Activated CD8-positive, alpha-beta memory T cell treated with anti-CD3 and anti-CD28 coated beads, Interleukin-2, amount 10 ng/mL, durations not matched to agents 7 days and 5 days (primary cell): Measurements from ENCODE around the gene TSACC. TPM values are rescaled to one million over a fixed set of nuclear protein-coding genes. Genes with fewer than 3 reads are reported as not detected.
"Not testable (repeated sequence)": the region's sequence is repeated elsewhere in the genome, so short reads cannot be mapped to it uniquely, and the experiment has no call there.

ENCODE experiments used
- ATAC-seq: fragments of 150-1000 bp; cut with Tn5 transposase; one replicate; pipeline ENCODE4 v1.10.0; 2021; ENCODE audit warnings: moderate library complexity
- CTCF ChIA-PET: fragments of 350-600 bp; sonication (Branson Sonifier 250); formaldehyde crosslinking; loops from one replicate; lab custom pipeline; 2021; ENCODE audit warnings: antibody characterized with exemption; lab: Charles Lee
- DNase-seq: peaks from one replicate; pipeline ENCODE4 v3.0.0-alpha.2; 2020
- H3K27ac Mint-ChIP-seq: one replicate; pipeline ENCODE4 v1.8.0; 2021; ENCODE audit warnings: mild to moderate bottlenecking, mixed read lengths
- H3K27me3 Mint-ChIP-seq: one replicate; pipeline ENCODE4 v1.8.0; 2021; ENCODE audit warnings: mixed read lengths
- H3K36me3 Mint-ChIP-seq: one replicate; pipeline ENCODE4 v1.8.0; 2021; ENCODE audit warnings: mild to moderate bottlenecking, mixed read lengths
- H3K4me1 Mint-ChIP-seq: one replicate; pipeline ENCODE4 v1.8.0; 2021; ENCODE audit warnings: mixed read lengths
- H3K4me3 Mint-ChIP-seq: one replicate; pipeline ENCODE4 v1.8.0; 2021; ENCODE audit warnings: mild to moderate bottlenecking, moderate library complexity, mixed read lengths
- H3K9me3 Mint-ChIP-seq: one replicate; pipeline ENCODE4 v1.8.0; 2022; ENCODE audit warnings: low read depth, mixed read lengths
- total RNA-seq, 2 experiments: library from RNA; stranded (reverse); gene quantifications; one replicate each; pipeline ENCODE4 v1.2.3, GENCODE V29; 2021

Gene TSACC
- total RNA-seq, 2 experiments from 2014 or later, result not detected

GRCh38 chr1:156368889-156369684 is 30.8 kb downstream of the TSACC start, which contains the start of gene RHBG:
RHBG (plus strand) TSS chr1:156369211; CDS start chr1:156369250, 39 bp downstream.
- H3K4me1 Mint-ChIP-seq, result peaks cover 3% of the 10 kb centered on the region
- H3K4me3 Mint-ChIP-seq, result peak within 1 kb of the TSS; percentile 21
- no peak within 1 kb of the TSS for H3K27ac Mint-ChIP-seq
- no peaks in the 10 kb centered on the region for H3K9me3 Mint-ChIP-seq
- ATAC-seq (peak; percentile 30), DNase-seq (no peak)
- peaks cover 59% of the 10 kb centered on the region for H3K27me3 Mint-ChIP-seq
- no peaks in the 10 kb centered on the region for H3K36me3 Mint-ChIP-seq
- CTCF ChIA-PET, result interaction anchor here (1.9 kb wide), 1 partner anchor 17 kb away, joined by 8 read pairs; no protein-coding TSS in a partner anchor

DNA sequence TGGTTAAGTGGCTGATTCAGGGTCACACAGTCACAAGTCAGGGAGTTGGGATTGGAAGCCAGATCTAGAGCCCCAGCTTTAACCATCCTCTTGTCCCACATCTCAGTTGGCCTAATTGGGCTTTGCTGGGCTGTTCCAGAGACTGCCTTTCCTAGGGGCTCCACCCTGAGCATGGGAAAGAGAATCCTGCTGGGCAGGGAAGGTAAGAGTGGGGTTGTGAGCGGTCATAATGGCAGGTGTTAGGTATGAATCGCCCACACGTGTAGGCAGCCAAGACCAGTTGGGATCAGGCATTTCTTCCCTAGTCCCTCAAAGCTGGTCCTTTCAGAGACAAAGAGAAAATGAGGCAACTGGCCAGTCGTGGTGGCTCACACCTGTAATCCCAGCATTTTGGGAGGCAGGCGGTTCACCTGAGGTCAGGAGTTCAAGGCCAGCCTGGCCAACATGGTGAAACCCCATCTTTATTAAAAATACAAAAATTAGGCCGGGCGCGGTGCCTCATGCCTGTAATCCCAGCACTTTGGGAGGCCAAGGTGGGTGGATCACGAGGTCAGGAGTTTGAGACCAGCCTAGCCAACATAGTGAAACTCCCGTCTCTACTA is 31.5 kb downstream of the TSACC start:
- H3K4me3 Mint-ChIP-seq, H3K9me3 Mint-ChIP-seq, H3K27ac Mint-ChIP-seq, DNase-seq, H3K4me1 Mint-ChIP-seq, ATAC-seq, H3K36me3 Mint-ChIP-seq: not testable (repeated sequence)
- CTCF ChIA-PET, result interaction anchor here (1.9 to 2.1 kb wide), 2 partner anchors 16 to 76 kb away, joined by 8 to 14 read pairs; no protein-coding TSS in a partner anchor
- peaks cover 57% of the 10 kb centered on the region for H3K27me3 Mint-ChIP-seq

DNA sequence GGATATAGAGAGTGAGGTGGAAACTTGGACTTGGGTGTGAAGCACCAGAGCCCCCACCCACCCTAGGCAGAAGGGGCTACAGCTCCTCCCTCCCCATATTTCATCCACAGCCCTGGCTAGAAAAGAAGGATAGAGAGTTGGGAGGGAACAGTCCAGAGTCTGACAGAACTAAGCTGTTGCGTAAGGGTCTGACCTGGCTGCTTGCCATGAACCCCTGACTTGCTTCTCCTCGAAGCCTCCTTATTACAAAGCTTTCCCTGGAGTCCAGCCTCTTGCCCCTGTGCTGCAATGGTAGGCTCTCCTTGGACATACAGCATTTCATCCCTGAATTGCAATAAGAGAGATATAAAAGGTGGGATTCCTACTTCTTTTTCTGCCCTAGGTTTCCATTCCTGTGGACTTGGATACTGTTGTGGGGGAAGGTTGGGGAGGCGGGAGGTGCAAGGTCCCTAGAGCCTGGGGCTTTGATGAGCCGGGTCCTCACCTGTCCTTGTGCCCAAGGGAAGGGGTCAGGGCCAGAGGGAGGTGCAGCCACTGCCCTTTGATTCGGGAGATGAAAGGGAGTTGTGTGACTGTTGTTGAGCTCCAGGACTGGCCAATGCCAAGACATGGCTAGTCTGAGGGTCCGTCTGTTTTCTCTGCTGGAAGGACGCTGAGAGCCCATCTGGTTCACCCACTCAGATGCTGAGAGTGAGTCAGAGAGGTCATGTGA is 33.4 kb downstream of the TSACC start:
- Mint-ChIP-seq H3K9me3 (no peaks in the 10 kb centered on the region), H3K36me3 (no peaks in the 10 kb centered on the region), H3K27me3 (peaks cover 56% of the 10 kb centered on the region), H3K4me1 (peaks cover 3% of the 10 kb centered on the region), H3K27ac (no peak overlapping the region), H3K4me3 (no peak overlapping the region)
- no peak for DNase-seq
- CTCF ChIA-PET, result interaction anchor here (1.2 to 4.8 kb wide), 4 partner anchors 12 to 74 kb away, joined by 5 to 40 read pairs (median 12); no protein-coding TSS in a partner anchor
- no peak for ATAC-seq

GRCh38 chr1:156372265-156372586 is 33.9 kb downstream of the TSACC start:
- DNase-seq (no peak), ATAC-seq (no peak)
- CTCF ChIA-PET, result interaction anchor here (0.9 to 4.8 kb wide), 6 partner anchors 8 to 281 kb away, joined by 3 to 40 read pairs (median 6); no protein-coding TSS in a partner anchor
- peaks cover 3% of the 10 kb centered on the region for H3K4me1 Mint-ChIP-seq
- H3K36me3 Mint-ChIP-seq, result no peaks in the 10 kb centered on the region
- H3K4me3 Mint-ChIP-seq, result no peak overlapping the region
- peaks cover 58% of the 10 kb centered on the region for H3K27me3 Mint-ChIP-seq
- no peaks in the 10 kb centered on the region for H3K9me3 Mint-ChIP-seq
- no peak overlapping the region for H3K27ac Mint-ChIP-seq

- Mint-ChIP-seq H3K4me1 (peaks cover 3% of the 10 kb centered on the region), H3K27me3 (peaks cover 56% of the 10 kb centered on the region), H3K4me3 (no peak overlapping the region), H3K36me3 (no peaks in the 10 kb centered on the region), H3K27ac (no peak overlapping the region), H3K9me3 (no peaks in the 10 kb centered on the region)
- CTCF ChIA-PET, result interaction anchor here (0.5 to 4.8 kb wide), 6 partner anchors 9 to 282 kb away, joined by 3 to 40 read pairs (median 5); no protein-coding TSS in a partner anchor
- DNase-seq (no peak), ATAC-seq (no peak)
Measured at GRCh38 chr1:156372876-156373275, 34.5 kb downstream of the TSACC start.

DNA sequence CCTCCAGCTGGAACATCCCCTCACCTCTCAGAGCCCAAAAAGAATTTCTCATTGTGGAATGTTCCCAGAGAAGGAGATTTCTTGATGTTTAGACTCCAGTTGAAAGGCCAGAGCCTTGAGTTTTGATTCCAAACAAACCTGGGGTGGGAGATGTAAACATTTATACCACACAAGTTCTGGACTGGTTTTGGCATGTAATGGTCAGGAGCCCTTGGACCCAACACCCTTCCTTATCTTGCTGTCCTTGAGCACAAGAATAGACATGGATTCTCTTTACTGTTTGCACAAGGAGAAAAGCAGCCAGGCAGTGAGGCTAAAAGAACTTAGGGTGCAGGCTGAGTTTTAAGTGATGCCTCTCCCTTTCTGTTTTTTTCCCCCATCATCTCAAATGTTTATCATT is 35.2 kb downstream of the TSACC start:
- no peaks in the 10 kb centered on the region for H3K36me3 Mint-ChIP-seq
- no peak overlapping the region for H3K27ac Mint-ChIP-seq
- H3K27me3 Mint-ChIP-seq, result peaks cover 49% of the 10 kb centered on the region
- H3K4me1 Mint-ChIP-seq, result peaks cover 3% of the 10 kb centered on the region
- no peak for ATAC-seq
- DNase-seq, result no peak
- no peaks in the 10 kb centered on the region for H3K9me3 Mint-ChIP-seq
- no peak overlapping the region for H3K4me3 Mint-ChIP-seq
- CTCF ChIA-PET, result interaction anchor here (0.5 to 4.8 kb wide), 6 partner anchors 9 to 128 kb away, joined by 3 to 40 read pairs (median 5); no protein-coding TSS in a partner anchor

GRCh38 chr1:156376146-156376545 is 37.8 kb downstream of the TSACC start:
- no peaks in the 10 kb centered on the region for H3K9me3 Mint-ChIP-seq
- no peak overlapping the region for H3K4me3 Mint-ChIP-seq
- H3K27me3 Mint-ChIP-seq, result peaks cover 41% of the 10 kb centered on the region
- ATAC-seq (no peak), DNase-seq (no peak)
- no peaks in the 10 kb centered on the region for H3K36me3 Mint-ChIP-seq
- H3K4me1 Mint-ChIP-seq, result no peaks in the 10 kb centered on the region
- no peak overlapping the region for H3K27ac Mint-ChIP-seq
- CTCF ChIA-PET, result interaction anchor here (0.9 to 2.1 kb wide), 3 partner anchors 9 to 70 kb away, joined by 3 to 21 read pairs (median 3); no protein-coding TSS in a partner anchor

DNA sequence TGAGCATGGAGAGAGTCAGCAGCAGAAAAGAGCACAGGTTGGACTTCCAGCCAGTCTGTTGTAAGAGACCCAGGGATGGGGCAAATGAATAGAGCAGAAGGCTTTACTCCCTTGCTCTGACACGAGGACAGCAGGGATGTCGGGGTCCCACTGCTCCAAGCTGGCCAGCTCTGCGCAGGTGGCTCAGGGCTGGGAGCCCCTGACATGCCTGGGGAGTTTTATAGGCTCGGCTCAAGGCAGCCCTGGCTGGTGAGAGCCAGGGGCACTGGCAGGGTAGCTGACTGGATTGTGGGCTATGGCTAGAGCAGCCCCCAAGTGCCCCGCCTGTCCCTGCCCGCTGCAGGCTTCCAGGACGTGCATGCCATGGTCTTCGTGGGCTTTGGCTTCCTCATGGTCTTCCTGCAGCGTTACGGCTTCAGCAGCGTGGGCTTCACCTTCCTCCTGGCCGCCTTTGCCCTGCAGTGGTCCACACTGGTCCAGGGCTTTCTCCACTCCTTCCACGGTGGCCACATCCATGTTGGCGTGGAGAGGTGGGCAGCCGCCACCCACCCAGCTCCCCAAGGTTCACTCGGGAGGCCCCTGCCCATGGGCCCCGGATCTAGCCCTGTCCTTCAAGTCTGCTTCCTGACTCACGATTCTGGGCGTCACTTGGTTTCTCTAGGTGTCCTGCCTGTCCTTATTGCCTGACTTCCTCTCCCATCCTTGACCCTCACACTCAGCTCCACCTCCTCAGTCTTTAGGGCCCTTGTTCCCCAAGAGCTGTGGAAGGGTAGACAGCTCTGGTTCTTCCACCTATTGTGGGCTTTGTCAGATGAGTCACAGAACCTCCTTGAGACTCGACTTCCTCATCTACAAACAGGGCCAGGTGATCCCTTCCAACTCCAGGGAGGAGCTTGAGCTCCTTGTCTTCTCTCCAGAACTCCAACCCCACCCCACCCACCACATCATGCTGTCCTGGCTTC is 38.9 kb downstream of the TSACC start:
- Mint-ChIP-seq H3K27ac (no peak overlapping the region), H3K4me1 (no peaks in the 10 kb centered on the region), H3K27me3 (peaks cover 31% of the 10 kb centered on the region), H3K36me3 (no peaks in the 10 kb centered on the region), H3K9me3 (no peaks in the 10 kb centered on the region), H3K4me3 (no peak overlapping the region)
- CTCF ChIA-PET, result interaction anchor here (0.7 to 2.1 kb wide), 3 partner anchors 8 to 235 kb away, joined by 3 to 21 read pairs (median 3); no protein-coding TSS in a partner anchor
- DNase-seq (no peak), ATAC-seq (no peak)

DNA sequence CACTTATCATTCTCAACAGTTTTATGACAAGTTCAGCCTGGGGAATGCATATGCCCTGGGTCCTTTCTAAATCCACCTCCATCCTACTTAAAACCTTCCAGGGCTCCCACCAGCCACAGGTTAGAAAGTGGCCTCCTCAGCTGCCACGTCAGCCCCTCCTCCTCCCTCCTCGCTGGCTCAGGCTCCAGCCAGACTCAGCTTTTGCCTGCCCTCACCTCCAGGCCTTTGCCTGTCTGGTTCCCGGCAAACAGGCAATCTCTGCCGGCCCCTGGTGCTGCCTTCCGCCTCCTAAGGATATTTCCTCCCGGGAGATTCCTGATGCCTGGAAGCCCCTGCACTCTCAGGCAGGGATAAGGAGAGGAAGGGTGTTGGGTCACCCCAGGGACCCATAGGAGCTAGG is 40.2 kb downstream of the TSACC start:
- H3K9me3 Mint-ChIP-seq, result no peaks in the 10 kb centered on the region
- H3K4me1 Mint-ChIP-seq, result no peaks in the 10 kb centered on the region
- no peak for DNase-seq
- H3K27me3 Mint-ChIP-seq, result peaks cover 21% of the 10 kb centered on the region
- no peak for ATAC-seq
- H3K4me3 Mint-ChIP-seq, result no peak overlapping the region
- H3K27ac Mint-ChIP-seq, result no peak overlapping the region
- CTCF ChIA-PET, result interaction anchor here (1.0 to 13.1 kb wide), 2 partner anchors 72 to 230 kb away, joined by 3 to 463 read pairs; no protein-coding TSS in a partner anchor
- H3K36me3 Mint-ChIP-seq, result no peaks in the 10 kb centered on the region

- no peak overlapping the region for H3K4me3 Mint-ChIP-seq
- ATAC-seq (no peak), DNase-seq (no peak)
- CTCF ChIA-PET, result interaction anchor here (0.6 to 13.1 kb wide), 4 partner anchors 9 to 229 kb away, joined by 3 to 463 read pairs (median 3); no protein-coding TSS in a partner anchor
- no peaks in the 10 kb centered on the region for H3K36me3 Mint-ChIP-seq
- H3K9me3 Mint-ChIP-seq, result no peaks in the 10 kb centered on the region
- peaks cover 15% of the 10 kb centered on the region for H3K27me3 Mint-ChIP-seq
- H3K4me1 Mint-ChIP-seq, result peaks cover 2% of the 10 kb centered on the region
- H3K27ac Mint-ChIP-seq, result no peak overlapping the region
Measured at GRCh38 chr1:156379420-156380165, 41.3 kb downstream of the TSACC start.

- CTCF ChIA-PET, result interaction anchor here (0.8 to 13.1 kb wide), 8 partner anchors 9 to 226 kb away, joined by 3 to 463 read pairs (median 4); no protein-coding TSS in a partner anchor
- peaks cover 12% of the 10 kb centered on the region for H3K27me3 Mint-ChIP-seq
- no peak for ATAC-seq
- no peak overlapping the region for H3K4me3 Mint-ChIP-seq
- H3K4me1 Mint-ChIP-seq, result peaks cover 6% of the 10 kb centered on the region
- H3K36me3 Mint-ChIP-seq, result no peaks in the 10 kb centered on the region
- no peaks in the 10 kb centered on the region for H3K9me3 Mint-ChIP-seq
- no peak overlapping the region for H3K27ac Mint-ChIP-seq
- no peak for DNase-seq
Measured at GRCh38 chr1:156382561-156382960, 44.2 kb downstream of the TSACC start.
